ENCODE data around the gene PTPN12.

PTPN12 gene

DNA sequence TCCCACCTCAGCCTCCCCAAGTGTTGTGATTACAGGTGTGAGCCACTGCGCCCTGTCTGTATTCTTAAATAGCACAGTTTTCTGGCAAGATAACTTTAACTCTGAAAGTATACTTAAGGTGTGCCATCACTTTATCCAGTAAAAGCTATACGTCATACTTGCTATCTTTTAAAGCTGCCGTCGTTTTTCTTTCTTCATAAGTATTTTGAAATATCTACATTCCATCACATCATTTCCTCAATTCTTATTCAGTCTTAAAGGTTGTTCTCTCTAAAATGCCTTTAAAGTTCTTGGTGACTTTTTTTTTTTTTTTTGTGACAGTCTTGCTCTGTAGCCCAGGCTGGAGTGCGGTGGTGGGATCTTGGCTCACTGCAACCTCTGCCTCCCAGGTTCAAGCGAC is 34.7 kb downstream of the PTPN12 start:
- Histone ChIP-seq H3K27me3 (ENCODE audit: insufficient read depth, low read depth) (no peaks in the 10 kb centered on the region), H3K4me1 (ENCODE audit: low read depth, poor library complexity, severe bottlenecking) (peaks cover 11% of the 10 kb centered on the region), H3K27ac (no peak overlapping the region), H3K79me2 (ENCODE audit: insufficient read depth, low read depth) (no peaks in the 10 kb centered on the region), H2AFZ (ENCODE audit: low read depth) (no peak overlapping the region), H3K9ac (no peak overlapping the region), H4K20me1 (ENCODE audit: insufficient read depth) (no peaks in the 10 kb centered on the region), H3K4me2 (no peak overlapping the region), H3K36me3 (ENCODE audit: insufficient read depth) (no peaks in the 10 kb centered on the region), H3K4me3 (IDR thresholded peaks at IDR 0.05; ENCODE audit: insufficient read depth, low read depth, low read length) (no peak overlapping the region)
- TF ChIP-seq, protein P1, sequence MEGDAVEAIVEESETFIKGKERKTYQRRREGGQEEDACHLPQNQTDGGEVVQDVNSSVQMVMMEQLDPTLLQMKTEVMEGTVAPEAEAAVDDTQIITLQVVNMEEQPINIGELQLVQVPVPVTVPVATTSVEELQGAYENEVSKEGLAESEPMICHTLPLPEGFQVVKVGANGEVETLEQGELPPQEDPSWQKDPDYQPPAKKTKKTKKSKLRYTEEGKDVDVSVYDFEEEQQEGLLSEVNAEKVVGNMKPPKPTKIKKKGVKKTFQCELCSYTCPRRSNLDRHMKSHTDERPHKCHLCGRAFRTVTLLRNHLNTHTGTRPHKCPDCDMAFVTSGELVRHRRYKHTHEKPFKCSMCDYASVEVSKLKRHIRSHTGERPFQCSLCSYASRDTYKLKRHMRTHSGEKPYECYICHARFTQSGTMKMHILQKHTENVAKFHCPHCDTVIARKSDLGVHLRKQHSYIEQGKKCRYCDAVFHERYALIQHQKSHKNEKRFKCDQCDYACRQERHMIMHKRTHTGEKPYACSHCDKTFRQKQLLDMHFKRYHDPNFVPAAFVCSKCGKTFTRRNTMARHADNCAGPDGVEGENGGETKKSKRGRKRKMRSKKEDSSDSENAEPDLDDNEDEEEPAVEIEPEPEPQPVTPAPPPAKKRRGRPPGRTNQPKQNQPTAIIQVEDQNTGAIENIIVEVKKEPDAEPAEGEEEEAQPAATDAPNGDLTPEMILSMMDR (conservative IDR thresholded peaks at IDR 0.05; ENCODE audit: low read depth, low read length), result no peak

DNA sequence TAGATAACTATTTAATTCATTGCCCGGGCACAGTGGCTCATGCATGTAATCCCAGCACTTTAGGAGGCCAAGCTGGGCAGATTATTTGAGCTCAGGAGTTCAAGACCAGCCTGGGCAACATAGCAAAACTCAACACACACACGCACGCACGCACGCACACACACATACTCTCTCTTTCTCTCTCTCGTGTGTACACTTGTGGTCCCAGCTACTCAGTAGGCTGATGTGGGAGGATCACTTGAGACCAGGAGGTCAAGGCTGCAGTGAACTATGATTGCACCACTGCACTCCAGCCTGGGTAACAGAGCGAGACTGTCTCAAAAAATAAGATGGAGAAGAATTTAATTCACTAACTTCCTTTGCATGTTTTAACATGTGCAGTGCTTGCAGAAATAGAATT is 38.1 kb downstream of the PTPN12 start:
- no peak overlapping the region for H3K9ac ChIP-seq
- TF ChIP-seq, protein P1 (conservative IDR thresholded peaks at IDR 0.05; ENCODE audit: low read depth, low read length), result no peak
- H2AFZ ChIP-seq (ENCODE audit: low read depth), result no peak overlapping the region
- H3K4me1 ChIP-seq (ENCODE audit: low read depth, poor library complexity, severe bottlenecking), result peaks cover 7% of the 10 kb centered on the region
- no peaks in the 10 kb centered on the region for H3K36me3 ChIP-seq (ENCODE audit: insufficient read depth)
- H3K27ac ChIP-seq, result no peak overlapping the region
- no peak overlapping the region for H3K4me3 ChIP-seq (IDR thresholded peaks at IDR 0.05; ENCODE audit: insufficient read depth, low read depth, low read length)
- H4K20me1 ChIP-seq (ENCODE audit: insufficient read depth), result no peaks in the 10 kb centered on the region
- H3K79me2 ChIP-seq (ENCODE audit: insufficient read depth, low read depth), result no peaks in the 10 kb centered on the region
- no peaks in the 10 kb centered on the region for H3K27me3 ChIP-seq (ENCODE audit: insufficient read depth, low read depth)
- H3K4me2 ChIP-seq, result no peak overlapping the region

DNA sequence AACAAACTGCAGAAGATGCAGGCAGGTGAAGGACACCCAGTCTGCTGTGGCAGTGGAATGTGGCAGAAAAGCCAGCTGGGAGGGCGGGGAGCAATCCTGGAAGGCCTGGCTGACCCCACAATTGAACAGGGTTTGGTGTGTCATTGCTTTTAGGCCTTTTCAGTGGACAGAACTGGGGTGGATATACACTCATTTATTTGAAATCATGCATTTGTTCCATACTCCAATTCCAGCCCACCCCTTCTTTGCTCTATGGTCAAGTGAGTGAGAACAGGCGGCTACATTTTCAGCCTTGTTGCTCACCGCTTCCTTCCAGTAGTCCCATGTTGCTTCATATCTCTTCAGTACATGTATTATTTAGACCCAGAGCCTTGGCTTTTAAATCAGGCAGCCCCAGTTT is 39.8 kb downstream of the PTPN12 start:
- no peak overlapping the region for H3K27ac ChIP-seq
- H2AFZ ChIP-seq (ENCODE audit: low read depth), result no peak overlapping the region
- H4K20me1 ChIP-seq (ENCODE audit: insufficient read depth), result no peaks in the 10 kb centered on the region
- H3K4me2 ChIP-seq, result no peak overlapping the region
- H3K27me3 ChIP-seq (ENCODE audit: insufficient read depth, low read depth), result no peaks in the 10 kb centered on the region
- no peak overlapping the region for H3K4me3 ChIP-seq (IDR thresholded peaks at IDR 0.05; ENCODE audit: insufficient read depth, low read depth, low read length)
- H3K9ac ChIP-seq, result no peak overlapping the region
- no peaks in the 10 kb centered on the region for H3K79me2 ChIP-seq (ENCODE audit: insufficient read depth, low read depth)
- H3K36me3 ChIP-seq (ENCODE audit: insufficient read depth), result no peaks in the 10 kb centered on the region
- TF ChIP-seq, protein P1 (conservative IDR thresholded peaks at IDR 0.05; ENCODE audit: low read depth, low read length), result no peak
- H3K4me1 ChIP-seq (ENCODE audit: low read depth, poor library complexity, severe bottlenecking), result no peaks in the 10 kb centered on the region

DNA sequence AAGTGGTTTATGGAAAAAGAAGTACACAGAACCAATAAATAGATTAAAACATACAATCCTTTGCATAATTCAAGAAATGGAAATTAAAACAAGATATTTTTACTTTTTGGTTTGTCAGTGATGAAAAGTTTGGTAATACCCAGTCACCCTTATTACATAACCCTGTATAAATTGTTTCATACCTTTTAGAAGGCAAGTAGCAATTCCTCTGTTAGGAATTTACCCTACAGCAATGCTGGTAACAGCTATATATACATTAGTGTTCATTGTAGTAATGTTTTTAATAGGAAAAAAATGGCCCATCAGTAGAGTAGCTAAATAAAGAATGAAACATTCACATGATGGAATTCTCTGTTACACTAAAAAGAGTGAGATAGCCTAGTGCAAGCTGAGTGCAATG is 42.7 kb downstream of the PTPN12 start:
- Histone ChIP-seq H2AFZ (ENCODE audit: low read depth) (no peak overlapping the region), H3K4me1 (ENCODE audit: low read depth, poor library complexity, severe bottlenecking) (no peaks in the 10 kb centered on the region), H3K9ac (no peak overlapping the region), H3K36me3 (ENCODE audit: insufficient read depth) (no peaks in the 10 kb centered on the region), H3K4me2 (no peak overlapping the region), H3K79me2 (ENCODE audit: insufficient read depth, low read depth) (no peaks in the 10 kb centered on the region), H3K27me3 (ENCODE audit: insufficient read depth, low read depth) (no peaks in the 10 kb centered on the region), H3K27ac (no peak overlapping the region), H3K4me3 (IDR thresholded peaks at IDR 0.05; ENCODE audit: insufficient read depth, low read depth, low read length) (no peak overlapping the region), H4K20me1 (ENCODE audit: insufficient read depth) (no peaks in the 10 kb centered on the region)
- TF ChIP-seq, protein P1 (conservative IDR thresholded peaks at IDR 0.05; ENCODE audit: low read depth, low read length), result no peak
